AG08395 (cell line): ENCODE results near the gene HBM.
"Not testable (repeated sequence)": the region's sequence is repeated elsewhere in the genome, so short reads cannot be mapped to it uniquely, and the experiment has no call there.

Experiments used
- DNase-seq: peaks from one replicate; pipeline ENCODE4 v3.0.0; 2012; ENCODE audit warnings: mixed read lengths, low spot score

The HBM gene

GRCh38 chr16:165539-166374, at the start of gene HBM:
TSS of gene HBM (plus strand) at chr16:165978. CDS start at chr16:165998, 20 bp downstream.
- DNase-seq: no peak

GRCh38 chr16:116015-116414, 49.8 kb upstream of the HBM start:
- DNase-seq: no peak

- peak; percentile 70 for DNase-seq
These were observed 48.1 kb upstream of the HBM start for GRCh38 chr16:117379-118365.

- DNase-seq: no peak
These were observed 46.9 kb upstream of the HBM start for GRCh38 chr16:118857-119256.

- DNase-seq: no peak
These were observed 46.5 kb upstream of the HBM start for GRCh38 chr16:119295-119694.

GRCh38 chr16:119835-120491, 45.8 kb upstream of the HBM start:
- no peak for DNase-seq

GRCh38 chr16:120756-121155, 45.0 kb upstream of the HBM start:
- DNase-seq: no peak

GRCh38 chr16:122361-122760, 43.4 kb upstream of the HBM start:
- DNase-seq: no peak

- not testable (repeated sequence) for DNase-seq
These were observed 42.0 kb upstream of the HBM start for GRCh38 chr16:123558-124350.

- DNase-seq: no peak
These were observed 40.8 kb upstream of the HBM start for GRCh38 chr16:125011-125410.

- no peak for DNase-seq
These were observed 36.7 kb upstream of the HBM start for GRCh38 chr16:129075-129474.

- no peak for DNase-seq
These were observed 35.1 kb upstream of the HBM start for GRCh38 chr16:130533-131173.

GRCh38 chr16:132120-132519, 33.7 kb upstream of the HBM start:
- DNase-seq: no peak

- DNase-seq: no peak
These were observed 32.1 kb upstream of the HBM start for GRCh38 chr16:133716-134115.

- DNase-seq: peak; percentile 13
These were observed 27.7 kb upstream of the HBM start for GRCh38 chr16:138049-138417.

GRCh38 chr16:140175-140857, 25.5 kb upstream of the HBM start:
- DNase-seq: no peak

GRCh38 chr16:142405-142967, 23.3 kb upstream of the HBM start:
- DNase-seq: no peak

- no peak for DNase-seq
These were observed 22.7 kb upstream of the HBM start for GRCh38 chr16:143047-143446.

GRCh38 chr16:143456-143855, 22.3 kb upstream of the HBM start:
- no peak for DNase-seq

- no peak for DNase-seq
These were observed 21.0 kb upstream of the HBM start for GRCh38 chr16:144797-145252.
